Measurements from ENCODE around the gene SDK1.

SDK1 gene

DNA sequence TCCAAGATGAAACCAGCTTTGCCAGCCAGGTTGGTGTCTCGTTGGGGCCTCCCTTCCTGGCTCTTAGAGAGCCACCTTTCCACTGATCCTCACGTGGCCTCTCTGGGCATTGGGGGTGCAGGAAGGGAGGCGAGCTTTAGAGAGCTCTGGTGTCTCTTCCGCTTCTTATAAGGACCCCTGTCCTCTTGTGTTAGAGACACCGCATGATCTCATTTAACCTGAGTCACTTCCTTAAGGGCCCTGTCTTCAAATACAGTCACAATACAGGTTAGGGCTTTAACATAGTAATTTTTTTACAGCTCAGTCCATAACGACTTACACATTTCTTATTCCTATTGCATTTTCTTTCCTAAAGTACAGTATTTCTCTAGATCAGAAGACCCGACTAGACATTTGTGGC lies 535.8 kb downstream of the SDK1 start:
- DNase-seq = no peak

DNA sequence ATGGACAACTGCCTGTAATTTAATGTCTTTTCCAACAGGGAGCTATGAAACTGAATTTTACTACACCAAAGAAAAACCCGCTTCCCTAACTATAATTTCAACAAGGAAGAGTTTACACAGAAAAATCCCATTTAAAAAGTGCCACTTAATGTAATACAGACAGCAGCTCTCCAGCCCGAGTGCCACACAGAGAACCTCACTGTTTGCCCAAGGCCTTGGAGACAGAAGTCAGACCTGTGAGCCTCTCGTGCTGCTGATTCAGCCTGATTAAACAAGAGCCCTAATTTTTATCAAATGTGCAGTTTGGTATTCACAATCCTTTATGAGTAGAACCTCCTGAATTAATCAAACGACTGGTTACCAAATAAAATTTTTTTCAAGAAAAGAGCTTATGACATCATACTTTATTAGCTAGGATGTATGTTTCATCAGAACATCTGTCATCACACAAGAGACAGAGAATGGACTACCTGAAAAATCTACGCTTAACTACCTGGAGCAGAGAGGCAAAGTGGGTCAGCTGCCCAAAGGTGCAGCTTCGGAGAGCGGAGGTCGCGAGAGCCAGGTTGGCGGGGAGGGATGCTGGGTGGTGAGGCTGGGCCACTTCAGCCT lies 543.6 kb downstream of the SDK1 start:
- DNase-seq = no peak

DNA sequence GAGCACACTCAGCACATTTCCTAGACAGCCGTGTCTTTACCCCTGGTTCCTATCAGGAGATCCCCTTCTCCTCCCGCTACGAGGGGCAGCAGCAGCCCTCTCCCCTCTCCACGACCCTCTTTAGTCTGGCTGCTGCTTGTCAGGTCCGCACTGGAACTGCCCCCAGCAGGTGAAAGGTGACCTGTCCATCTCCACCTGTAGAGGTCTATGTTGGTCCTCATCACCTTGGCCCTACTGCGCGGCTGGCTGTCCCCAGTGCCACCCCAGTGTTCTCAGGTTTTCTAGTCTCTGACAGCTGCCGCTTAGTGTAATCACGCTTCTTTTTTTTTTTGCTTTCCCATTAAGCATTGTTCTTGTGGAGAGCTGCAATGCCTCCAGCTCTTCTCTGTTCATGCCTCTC lies 545.7 kb downstream of the SDK1 start:
- DNase-seq = no peak

DNA sequence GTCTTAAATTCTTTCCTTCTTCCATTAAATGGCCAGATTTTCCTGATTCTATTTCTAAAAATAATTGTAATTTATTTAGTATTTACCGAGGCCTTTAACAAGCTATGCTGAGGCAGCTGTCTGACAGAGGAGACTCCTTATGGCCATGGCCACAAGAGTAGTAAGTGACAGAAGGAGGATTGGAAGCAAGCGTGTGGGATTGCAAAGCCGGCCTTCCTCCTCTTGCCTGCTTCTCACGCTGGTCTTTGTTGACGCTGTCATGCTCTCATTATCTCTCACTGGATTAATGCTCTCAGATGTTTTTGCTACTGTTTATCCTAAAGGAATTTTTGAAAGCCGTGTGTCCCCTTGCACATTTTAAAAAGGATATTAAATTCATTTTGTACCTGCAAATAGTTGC lies 546.3 kb downstream of the SDK1 start:
- DNase-seq = no peak

DNA sequence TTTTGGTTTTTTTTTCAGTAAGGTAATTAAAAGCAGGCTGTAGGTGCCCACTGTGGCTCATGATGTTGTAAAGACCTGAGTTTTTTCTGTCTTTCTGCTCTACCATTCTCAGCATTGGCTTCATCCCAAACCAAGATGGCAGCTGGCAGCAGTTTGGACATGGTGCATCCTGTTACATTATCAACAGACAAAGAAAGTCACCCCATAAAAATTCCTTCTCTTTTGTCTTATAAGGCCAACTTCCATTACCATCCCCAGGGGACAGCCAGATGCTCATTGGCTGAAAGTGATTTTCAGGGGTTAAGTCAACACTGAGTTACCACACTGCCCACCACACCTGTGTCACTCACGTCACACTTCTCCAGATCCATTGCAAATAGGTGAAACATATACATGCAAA lies 558.4 kb downstream of the SDK1 start:
- no peak for DNase-seq

DNA sequence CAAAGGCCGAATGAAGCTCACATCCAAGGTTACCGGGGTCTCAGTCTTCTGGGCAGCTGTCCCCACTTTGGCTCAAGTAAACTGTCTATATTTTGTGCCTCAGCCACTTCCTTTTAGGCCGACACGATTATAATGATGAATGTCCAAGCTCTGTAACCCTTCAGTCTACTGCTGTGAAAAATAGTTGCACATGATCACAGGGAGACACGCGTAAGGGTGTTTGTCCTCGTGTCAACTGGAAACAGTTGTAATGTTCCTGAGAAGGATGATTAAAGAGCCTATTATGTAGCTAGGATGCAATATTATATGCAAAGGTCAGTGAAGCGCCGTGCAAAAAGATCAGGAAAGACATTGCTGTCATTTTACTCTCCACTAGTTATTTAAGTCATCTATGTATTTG lies 559.9 kb downstream of the SDK1 start:
- no peak for DNase-seq

DNA sequence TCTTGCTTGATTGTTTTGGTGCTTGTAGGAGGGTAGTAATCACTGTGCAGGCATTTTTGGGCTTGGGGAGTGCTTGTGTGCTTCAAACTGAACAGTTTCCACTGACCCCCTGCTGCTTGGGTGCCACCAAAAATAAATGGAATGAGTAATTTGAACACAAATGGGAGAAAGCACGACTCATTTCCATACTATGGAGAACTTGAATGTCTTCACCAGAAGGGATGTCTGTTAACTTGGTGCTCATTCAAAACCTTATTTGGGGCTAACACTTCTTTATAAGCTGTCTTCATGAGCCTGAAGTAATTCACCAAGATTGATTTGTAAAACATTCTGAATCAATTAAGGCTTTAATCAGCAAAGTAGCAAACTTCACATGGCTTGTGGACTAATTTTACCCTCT lies 560.3 kb downstream of the SDK1 start:
- no peak for DNase-seq

DNA sequence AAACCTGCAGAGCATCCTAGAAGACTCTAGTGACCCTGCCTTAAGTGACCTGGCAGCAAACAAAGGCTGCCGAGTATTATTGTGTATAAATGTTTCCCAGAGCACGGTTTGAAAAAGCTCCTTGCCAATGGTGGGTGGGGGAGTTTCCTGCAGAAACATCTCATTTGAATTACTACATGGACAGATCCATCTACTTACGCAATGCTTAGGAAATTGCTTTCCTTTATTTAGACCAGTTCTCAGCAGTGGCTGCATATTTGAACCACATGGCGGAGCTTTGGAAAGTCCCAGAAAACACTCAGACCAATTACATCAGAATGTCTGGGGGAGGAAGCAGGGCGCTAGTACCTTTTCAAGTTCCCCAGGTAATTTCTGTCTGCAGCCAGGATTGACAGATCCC lies 560.9 kb downstream of the SDK1 start:
- no peak for DNase-seq

DNA sequence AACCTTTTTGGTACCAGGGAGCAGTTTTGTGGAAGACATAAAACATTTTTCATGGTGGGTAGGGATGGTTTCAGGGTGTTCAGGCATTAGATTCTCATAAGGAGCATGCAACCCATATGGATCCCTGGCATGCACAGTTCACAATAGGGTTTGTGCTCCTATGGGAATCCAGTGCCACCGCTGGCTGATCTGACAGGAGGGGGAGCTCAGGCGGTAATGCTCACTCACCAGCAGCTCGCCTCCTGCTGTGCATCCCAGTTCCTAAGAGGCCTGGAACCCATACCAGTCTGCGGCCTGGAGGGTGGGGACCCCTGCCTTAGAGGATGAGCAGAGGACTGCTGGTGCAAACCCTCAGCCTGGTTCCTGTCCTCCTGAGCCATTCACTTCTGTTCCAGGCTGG lies 561.7 kb downstream of the SDK1 start:
- DNase-seq = no peak

DNA sequence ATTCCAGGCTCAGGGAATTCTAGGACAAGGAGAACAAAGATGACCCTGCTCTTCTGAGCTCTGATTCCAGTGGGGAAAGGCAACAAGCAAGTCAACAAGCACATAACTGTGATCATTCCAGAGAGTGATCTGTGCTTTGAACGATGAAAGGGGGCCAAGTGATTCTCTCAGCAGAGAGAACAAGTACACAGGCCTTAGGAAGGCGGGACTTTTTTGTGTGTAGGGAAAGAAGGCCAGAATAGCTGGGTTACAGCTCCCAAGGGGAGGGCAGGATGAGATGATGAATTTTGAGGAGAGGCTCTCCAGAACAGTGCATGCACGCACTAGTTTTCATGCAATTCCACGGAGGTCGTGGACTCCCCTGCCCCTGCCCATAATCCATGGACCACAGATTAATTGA lies 565.2 kb downstream of the SDK1 start:
- no peak for DNase-seq

DNA sequence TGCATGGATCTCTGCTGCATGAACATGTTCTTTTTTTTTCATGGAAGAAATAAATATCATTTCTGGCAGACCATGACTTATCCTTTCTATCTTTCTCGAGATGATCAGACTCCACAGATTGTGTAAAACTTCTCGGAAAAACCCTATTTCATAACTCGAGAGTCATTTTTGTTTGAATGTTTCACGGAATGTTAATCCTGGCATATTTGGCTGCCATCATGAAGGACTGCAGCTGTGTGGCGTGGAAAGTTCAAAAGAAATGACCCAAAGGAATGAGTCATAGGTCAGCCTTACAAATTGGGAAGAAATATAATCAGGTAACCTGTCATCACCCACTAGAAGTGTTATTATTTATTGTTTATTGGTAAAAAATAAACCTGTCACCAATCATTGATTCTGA lies 566.8 kb downstream of the SDK1 start:
- no peak for DNase-seq

DNA sequence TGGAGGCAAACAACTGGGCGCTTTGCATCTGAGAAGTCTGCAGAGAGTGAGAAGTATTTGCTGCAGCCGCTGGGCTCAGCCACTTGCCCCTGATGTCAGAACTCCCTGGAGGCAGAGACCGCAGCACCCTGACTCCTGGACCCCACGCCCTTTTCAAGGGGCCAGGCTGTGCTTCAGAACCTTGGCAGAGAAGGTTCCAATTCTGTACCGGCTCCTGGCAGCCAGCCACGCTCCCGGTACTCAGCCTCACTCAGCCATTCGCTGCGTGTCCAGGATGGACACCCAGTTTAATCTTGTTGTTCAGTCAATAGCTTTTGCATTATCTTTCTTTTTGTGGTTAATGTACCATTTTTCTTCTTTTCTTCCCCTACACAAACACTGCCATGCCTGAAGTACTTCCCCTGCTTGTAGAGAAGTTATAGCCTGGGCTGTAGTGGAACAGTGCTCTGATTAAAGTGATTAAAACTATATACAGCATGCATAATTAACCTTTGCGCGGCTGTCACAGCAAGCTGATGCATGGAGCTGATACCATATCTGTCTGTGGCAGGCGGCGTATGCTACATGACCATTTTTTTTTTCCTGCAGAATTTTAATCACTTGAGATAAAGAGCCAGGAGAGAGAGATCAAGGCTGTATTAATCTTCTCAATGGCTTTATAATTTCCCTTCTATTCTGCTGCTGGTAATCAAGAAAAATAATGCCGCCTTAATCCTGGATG lies 578.5 kb downstream of the SDK1 start:
- DNase-seq = no peak

DNA sequence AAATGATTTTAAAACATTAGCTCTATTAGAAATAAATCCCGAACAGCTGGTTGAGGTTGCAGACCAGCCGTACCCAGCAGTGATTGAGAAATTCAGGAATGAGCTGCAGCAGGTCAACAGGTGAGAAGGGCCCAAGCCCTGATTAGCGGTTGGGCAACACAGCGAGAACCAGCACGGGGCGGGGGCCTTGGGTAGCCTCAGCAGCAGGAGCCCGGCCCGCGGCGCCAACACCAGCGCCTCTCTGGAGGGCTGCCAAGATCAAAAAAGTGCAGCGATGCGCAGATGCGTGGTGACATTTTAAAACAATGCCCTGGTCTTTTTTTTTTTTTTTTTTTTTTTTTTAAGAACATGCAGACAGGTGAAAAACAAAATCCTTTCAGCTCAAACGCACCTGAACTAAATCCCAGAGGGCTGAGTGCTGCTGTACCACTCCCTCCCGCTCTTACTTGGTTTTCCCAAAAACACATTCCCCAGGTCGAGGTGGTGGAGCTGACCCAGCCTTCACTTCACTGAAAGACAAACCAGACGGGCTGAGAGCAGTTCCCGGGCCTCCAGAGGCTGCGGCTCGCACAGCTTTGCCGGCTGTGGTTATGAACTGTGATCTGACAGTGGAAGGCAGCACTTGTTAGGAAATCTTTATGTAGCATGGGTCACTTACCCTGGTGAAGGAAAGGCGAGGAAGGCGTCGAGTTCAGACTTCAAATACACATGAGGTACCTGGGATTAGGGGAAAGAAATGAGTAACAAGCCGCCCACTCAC lies 579.4 kb downstream of the SDK1 start:
- no peak for DNase-seq

DNA sequence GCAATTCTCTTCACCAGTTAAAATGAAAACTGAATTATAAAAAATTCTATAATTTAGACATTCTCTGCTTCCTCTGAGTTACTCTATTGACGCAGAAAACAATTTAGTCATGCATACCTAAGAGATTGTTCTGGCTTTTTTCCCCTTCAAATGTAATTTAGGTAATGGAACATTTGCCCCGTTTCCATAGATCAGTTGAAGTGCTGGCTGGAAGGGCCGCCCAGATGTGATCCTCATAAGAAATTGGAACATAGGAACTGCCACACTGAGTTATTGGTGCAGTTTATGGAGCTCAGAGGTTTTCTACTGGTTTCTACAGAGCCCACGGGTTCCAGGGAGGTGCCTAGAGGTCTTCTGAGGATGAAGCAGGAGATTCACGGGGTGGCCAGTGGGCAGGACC lies 581.7 kb downstream of the SDK1 start:
- DNase-seq = no peak

DNA sequence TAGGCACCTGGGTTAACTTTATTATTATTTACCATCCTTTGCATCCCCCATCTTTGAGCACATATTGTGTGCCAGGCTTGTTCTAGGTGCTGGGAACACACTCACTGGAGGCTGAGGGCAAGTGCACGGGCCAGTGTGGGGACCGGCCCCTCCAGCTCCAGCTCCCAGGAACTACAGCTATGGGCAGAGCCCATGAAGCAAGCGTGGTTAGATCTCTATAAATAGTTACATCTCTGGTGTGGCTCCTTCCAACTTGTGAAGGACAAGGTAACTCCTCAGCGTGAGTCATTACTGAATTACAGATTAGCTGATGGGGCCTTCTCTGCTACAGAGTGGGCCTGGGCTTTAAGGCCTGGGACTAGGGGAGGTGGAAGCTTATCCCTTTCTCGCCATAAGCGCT lies 583.5 kb downstream of the SDK1 start:
- no peak for DNase-seq

DNA sequence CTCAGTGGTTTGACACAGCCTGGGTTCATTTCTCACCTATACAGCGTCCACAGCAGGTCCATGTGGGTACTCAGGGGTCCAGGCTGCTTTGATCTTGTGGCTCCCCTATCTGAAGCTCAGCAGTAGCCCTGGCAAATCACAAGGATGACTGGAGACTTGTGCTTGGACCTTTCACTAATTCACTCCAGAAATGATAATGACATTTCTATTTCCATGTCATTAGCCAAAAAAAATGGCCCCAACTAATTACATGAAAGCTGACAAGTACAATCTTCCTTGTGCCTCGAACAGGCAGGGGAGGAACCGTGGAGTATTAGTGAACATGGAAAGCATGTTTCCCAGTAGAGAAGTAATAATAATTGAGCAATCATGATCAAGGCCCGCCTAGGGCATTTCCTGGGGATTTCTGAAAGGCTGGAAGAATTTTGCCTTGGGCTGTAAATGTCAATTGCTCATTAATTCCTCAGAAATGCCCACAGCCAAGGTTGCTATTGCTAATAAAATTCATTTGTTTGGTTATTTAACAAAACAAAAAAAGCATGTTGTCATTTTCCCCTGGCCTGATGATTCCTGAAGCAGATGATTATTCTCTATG lies 586.1 kb downstream of the SDK1 start:
- no peak for DNase-seq

DNA sequence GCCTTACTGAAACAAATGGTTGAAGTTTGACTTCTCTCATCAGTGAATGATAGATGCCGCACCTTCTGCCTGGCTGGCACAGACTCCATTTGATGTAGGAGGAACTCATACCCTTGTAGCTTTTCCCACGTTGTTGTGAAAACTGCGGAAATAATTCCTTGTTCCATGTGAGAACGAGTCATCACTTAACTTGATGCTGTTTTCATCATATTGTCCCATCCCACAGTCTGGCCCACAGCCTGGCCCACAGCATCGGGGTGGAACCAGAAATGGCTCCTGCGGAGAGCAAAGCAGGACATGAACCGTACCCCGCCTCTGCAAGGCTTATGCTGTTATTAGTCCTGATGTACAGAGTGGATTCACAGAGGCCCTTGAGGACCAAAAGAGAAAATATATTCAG lies 587.0 kb downstream of the SDK1 start:
- no peak for DNase-seq

DNA sequence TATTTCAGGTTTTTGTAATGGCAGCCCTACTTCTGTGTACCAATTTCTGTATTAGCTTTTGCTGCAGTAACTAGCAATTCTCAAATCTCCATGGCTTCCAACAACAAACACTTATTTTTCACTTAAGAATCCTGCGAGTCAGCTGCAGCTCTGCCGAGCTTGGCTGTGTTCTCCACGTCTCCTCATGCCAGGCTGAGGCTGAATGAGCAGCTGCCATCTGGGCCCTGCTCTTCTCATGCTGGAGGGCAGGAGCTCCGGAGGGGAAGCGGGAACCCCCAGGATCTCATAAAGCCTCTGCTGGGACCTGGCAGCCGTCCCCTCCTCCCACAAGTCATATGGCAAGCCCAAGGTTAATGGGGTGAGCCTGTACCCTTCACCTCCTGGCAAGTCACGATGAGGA lies 591.1 kb downstream of the SDK1 start:
- DNase-seq = no peak

DNA sequence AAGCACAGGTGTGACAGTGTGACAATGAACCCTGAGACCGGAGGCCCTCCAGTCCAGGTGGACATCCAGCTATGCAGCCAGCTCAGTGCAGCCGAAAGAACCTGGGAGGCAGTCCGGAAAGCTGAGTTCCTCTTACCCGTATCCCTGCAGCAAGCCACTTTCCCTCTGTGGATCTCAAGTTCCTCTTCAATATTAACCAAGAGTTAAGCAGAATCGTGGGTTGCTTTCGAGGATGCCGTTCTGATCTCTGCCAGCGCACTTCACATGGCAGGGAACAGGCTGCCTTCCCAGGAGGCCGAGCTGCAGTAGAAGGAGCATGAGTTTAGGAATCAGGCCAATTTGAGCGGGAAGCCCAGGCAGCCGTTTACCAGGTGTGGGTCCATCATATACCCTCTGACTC lies 591.6 kb downstream of the SDK1 start:
- no peak for DNase-seq

DNA sequence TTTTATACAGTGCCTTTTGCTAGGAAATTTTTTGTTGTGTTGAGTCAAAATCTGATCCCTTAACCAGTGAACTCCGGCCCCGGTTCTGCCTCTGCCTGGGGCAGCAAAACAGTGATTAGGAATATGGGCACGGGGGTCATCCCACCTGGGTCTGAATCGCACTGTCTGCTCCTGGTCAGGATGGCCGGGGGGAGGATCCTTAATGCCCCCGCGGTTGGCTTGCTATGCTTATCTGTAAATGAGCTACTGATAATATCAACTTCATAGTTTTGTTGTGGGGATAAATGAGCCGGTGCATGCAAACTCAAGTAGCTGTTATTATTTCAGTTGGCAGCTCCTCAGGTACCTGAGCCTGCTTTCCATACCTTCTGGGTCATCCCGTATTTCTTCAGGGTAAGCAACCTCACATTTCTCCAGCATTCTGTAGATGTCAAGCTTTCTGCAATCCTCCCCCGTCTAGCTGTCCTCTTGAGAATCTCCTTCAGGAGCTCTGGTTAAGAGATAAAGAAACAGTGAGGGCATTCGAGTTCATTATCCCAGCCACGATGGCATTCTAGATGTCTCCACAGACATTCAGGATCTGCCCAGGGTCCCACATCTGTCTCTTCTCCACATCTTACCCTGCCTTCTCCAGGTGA lies 592.2 kb downstream of the SDK1 start:
- no peak for DNase-seq

DNA sequence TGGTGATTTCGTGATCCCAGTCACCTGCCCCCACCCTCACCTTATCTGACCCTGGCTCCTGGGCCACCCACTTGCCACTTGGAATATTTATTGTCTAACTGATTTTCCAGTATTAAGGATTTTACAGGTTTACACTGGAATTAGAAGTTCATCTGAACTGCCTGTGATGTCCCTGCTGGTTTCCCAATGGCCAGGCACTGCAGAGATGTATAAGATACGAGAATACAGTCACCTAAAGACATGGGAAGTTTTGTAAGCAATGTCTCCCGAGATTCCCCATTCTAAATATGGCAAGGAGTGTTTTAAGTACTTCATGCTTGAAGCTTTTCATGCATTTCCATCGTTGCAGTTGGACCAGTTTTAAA lies 592.7 kb downstream of the SDK1 start:
- no peak for DNase-seq

DNA sequence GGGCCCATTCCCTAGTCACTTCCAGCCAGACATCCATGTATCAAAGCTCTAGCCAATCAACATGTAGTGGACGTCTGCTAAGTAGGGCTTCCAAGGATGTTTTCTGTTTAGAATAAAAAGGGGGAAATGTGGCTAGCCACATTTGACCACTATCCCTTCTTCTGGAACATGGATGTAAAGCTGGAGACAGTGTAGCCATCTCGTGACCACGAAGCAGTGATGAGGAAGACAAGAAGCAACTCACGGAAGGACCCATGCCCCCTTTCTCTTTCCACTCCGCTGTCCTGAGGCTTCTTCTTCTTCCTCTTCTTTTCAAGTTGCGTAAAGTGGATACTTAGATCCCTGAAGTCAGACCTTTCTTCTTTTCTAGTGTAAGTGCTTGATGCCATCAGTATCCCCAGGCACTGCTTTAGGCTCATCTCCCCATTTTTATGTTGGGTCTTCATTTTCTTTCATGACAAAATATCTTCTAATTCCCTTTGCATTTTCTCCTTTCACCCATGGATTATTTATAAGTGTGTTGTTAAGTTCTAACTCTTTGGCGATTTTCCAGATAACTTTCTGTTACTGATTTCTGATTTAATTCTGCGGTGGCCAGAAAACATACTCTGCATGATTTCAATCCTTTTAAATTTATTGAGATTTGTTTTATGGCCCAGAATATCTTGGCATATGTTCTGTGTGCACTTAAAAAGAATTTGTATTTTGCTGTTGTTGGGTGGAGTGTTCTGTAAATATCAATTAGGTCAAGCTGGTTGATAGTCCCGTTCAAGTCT lies 594.5 kb downstream of the SDK1 start:
- no peak for DNase-seq
